ENCODE results near the gene CCL15.

Gene CCL15

DNA sequence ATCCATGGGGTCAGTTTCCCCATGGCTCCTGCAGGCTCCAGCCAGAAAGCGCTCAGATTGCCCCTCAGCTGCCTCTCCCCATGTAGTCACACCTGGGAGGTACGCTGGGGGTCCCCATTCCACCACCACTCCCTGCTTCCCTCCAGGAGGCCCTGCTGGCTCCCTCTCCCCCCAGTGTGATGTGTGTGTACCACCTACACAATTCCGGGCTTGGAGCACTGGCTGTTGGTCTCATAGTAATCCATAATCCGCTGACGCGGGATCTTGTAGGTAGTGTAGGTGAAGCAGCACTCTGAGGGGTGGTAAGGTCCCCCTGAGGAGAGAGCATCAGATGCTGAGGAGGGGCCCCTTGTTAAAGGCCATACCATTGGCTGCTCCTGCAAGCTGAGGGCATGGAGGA is 17.2 kb downstream of the CCL15 start:
- H3K4me1 ChIP-seq (ENCODE audit: insufficient read depth, poor library complexity, severe bottlenecking) = no peaks in the 10 kb centered on the region
- TF ChIP-seq, protein P1, sequence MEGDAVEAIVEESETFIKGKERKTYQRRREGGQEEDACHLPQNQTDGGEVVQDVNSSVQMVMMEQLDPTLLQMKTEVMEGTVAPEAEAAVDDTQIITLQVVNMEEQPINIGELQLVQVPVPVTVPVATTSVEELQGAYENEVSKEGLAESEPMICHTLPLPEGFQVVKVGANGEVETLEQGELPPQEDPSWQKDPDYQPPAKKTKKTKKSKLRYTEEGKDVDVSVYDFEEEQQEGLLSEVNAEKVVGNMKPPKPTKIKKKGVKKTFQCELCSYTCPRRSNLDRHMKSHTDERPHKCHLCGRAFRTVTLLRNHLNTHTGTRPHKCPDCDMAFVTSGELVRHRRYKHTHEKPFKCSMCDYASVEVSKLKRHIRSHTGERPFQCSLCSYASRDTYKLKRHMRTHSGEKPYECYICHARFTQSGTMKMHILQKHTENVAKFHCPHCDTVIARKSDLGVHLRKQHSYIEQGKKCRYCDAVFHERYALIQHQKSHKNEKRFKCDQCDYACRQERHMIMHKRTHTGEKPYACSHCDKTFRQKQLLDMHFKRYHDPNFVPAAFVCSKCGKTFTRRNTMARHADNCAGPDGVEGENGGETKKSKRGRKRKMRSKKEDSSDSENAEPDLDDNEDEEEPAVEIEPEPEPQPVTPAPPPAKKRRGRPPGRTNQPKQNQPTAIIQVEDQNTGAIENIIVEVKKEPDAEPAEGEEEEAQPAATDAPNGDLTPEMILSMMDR (IDR thresholded peaks at IDR 0.05; ENCODE audit: poor library complexity, severe bottlenecking) = no peak

DNA sequence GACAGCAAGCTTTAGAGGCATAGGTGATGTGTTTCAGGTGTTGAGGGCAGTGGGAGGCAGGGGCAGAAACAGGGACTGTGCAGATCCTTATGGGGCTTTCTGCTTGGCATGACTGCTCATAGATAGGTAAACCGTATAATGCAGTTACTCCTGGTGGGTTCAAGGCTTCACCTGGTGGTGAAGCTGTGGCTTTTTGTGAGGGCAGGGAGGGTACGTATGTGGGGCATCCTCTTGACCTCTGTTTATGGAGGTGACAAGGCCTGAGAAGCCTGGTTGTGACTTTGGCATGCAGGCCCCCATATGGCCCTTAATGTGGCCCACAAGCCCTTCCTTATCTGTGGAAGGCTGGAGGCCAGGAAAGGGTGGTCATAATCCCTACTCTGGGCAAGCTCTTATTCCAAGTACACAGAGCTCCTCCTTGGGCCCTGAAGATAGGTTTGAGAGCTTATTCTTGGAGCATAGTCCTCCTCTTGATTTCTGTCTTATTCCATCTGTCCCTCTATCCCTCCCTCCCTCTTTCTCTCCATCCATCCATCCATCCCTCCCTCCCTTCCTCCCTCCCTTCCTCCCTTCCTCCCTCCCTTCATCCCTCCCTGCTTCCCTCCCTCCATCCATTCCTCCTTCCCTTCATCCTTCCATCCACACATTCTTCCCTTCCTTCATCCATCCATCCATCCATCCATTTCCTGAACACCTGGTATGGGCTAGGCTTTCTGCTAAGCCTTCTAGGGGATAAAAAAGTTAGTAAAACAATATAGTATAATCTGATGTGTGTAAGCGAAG is 18.8 kb downstream of the CCL15 start:
- no peak for ATAC-seq (ENCODE audit: low read depth)
- TF ChIP-seq, protein P1 (IDR thresholded peaks at IDR 0.05; ENCODE audit: poor library complexity, severe bottlenecking) = no peak
- Histone ChIP-seq H3K9me3 (ENCODE audit: severe bottlenecking) (no peaks in the 10 kb centered on the region), H3K27ac (ENCODE audit: poor library complexity, severe bottlenecking) (no peak overlapping the region), H3K36me3 (ENCODE audit: low read depth) (no peaks in the 10 kb centered on the region), H3K27me3 (ENCODE audit: insufficient read depth, poor library complexity, severe bottlenecking) (no peaks in the 10 kb centered on the region), H3K4me3 (ENCODE audit: severe bottlenecking) (no peak overlapping the region), H3K4me1 (ENCODE audit: insufficient read depth, poor library complexity, severe bottlenecking) (no peaks in the 10 kb centered on the region)
- DNase-seq (ENCODE audit: low spot score) = no peak

More for the DNA sequence above, 17.2 kb downstream of the CCL15 start:
- ATAC-seq (ENCODE audit: low read depth) (no peak), DNase-seq (ENCODE audit: low spot score) (no peak)
- no peaks in the 10 kb centered on the region for H3K36me3 ChIP-seq (ENCODE audit: low read depth)
- H3K27me3 ChIP-seq (ENCODE audit: insufficient read depth, poor library complexity, severe bottlenecking) = no peaks in the 10 kb centered on the region
- no peak overlapping the region for H3K27ac ChIP-seq (ENCODE audit: poor library complexity, severe bottlenecking)
- no peaks in the 10 kb centered on the region for H3K9me3 ChIP-seq (ENCODE audit: severe bottlenecking)
- H3K4me3 ChIP-seq (ENCODE audit: severe bottlenecking) = no peak overlapping the region

DNA sequence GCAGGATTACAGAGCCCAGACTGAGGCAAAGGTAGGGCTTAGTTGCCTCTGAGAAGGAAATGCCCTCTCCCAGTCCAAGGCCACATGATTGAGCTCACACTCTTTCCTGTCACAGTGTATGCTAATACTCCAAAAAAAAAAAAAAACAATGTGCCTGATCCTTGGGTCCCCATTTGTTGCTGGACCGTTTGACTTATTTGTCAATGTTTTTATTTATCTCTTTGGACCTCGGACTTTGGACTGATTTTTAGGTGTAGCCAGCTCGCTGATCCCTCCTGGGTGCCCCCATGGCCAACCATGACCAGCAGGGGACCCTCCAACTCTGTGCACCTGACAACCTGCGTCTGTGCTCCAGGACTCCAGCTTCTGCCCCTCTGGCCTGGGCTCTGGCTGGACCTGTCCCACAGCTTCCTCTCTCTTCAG is 19.4 kb downstream of the CCL15 start:
- H3K36me3 ChIP-seq (ENCODE audit: low read depth) = no peaks in the 10 kb centered on the region
- TF ChIP-seq, protein P1 (IDR thresholded peaks at IDR 0.05; ENCODE audit: poor library complexity, severe bottlenecking) = no peak
- no peaks in the 10 kb centered on the region for H3K9me3 ChIP-seq (ENCODE audit: severe bottlenecking)
- H3K27ac ChIP-seq (ENCODE audit: poor library complexity, severe bottlenecking) = no peak overlapping the region
- H3K4me1 ChIP-seq (ENCODE audit: insufficient read depth, poor library complexity, severe bottlenecking) = no peaks in the 10 kb centered on the region
- H3K27me3 ChIP-seq (ENCODE audit: insufficient read depth, poor library complexity, severe bottlenecking) = no peaks in the 10 kb centered on the region
- no peak for ATAC-seq (ENCODE audit: low read depth)
- DNase-seq (ENCODE audit: low spot score) = no peak
- no peak overlapping the region for H3K4me3 ChIP-seq (ENCODE audit: severe bottlenecking)

DNA sequence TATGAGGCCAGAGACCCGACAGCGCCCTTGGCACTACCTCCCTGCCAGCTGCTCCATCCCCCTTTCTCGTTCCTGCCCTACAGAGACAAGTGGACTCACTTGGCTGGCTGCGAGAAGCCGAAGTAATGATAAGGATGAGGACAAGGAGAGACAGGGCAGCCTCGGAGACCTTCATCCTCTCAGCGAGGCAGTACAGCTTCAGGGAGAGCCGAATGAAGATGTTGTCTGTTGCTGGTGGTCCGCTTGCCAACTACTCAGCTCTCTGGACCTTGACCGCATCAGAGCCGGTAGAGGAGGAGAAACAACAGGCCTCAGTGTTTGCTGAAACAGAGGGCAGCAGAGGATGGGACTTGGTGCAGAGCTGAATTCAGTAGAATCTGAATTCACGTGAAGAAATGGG is 20.1 kb downstream of the CCL15 start, which contains the start of gene CCL16:
Gene CCL16 (minus strand): TSS at position 252 of the 400 bp plus-strand sequence. CDS start 77 bp downstream, at position 175.
- ATAC-seq (ENCODE audit: low read depth) (no peak), DNase-seq (ENCODE audit: low spot score) (no peak)
- Histone ChIP-seq H3K27me3 (ENCODE audit: insufficient read depth, poor library complexity, severe bottlenecking) (no peaks in the 10 kb centered on the region), H3K36me3 (ENCODE audit: low read depth) (no peaks in the 10 kb centered on the region), H3K27ac (ENCODE audit: poor library complexity, severe bottlenecking) (no peak within 1 kb of the TSS), H3K4me3 (ENCODE audit: severe bottlenecking) (no peak within 1 kb of the TSS), H3K4me1 (ENCODE audit: insufficient read depth, poor library complexity, severe bottlenecking) (no peaks in the 10 kb centered on the region), H3K9me3 (ENCODE audit: severe bottlenecking) (no peaks in the 10 kb centered on the region)
- TF ChIP-seq, protein P1 (IDR thresholded peaks at IDR 0.05; ENCODE audit: poor library complexity, severe bottlenecking) = no peak

DNA sequence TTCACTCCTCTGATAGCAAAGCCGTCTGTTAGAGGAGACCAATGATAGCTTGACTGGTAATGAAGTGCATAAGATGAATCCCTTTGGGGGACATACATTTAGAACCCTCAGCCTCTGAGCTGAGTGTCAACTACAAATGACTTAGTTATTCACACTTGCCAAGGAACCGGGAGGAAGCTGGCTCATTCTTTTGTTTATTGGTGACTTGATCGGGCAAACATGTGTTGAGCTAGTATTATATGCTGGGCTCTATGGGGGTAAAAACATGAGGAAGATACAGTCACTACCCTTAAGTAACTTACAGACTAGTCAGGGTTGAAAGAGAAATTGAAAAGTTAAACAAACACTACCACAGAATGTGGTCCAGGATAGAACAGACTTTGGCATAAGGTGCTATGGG is 23.0 kb downstream of the CCL15 start:
- ATAC-seq (ENCODE audit: low read depth) = no peak

More for the DNA sequence above, 23.0 kb downstream of the CCL15 start:
- TF ChIP-seq, protein P1 (IDR thresholded peaks at IDR 0.05; ENCODE audit: poor library complexity, severe bottlenecking) = no peak
- Histone ChIP-seq H3K4me3 (ENCODE audit: severe bottlenecking) (no peak overlapping the region), H3K4me1 (ENCODE audit: insufficient read depth, poor library complexity, severe bottlenecking) (peaks cover 8% of the 10 kb centered on the region), H3K9me3 (ENCODE audit: severe bottlenecking) (peaks cover 3% of the 10 kb centered on the region), H3K36me3 (ENCODE audit: low read depth) (no peaks in the 10 kb centered on the region), H3K27ac (ENCODE audit: poor library complexity, severe bottlenecking) (no peak overlapping the region), H3K27me3 (ENCODE audit: insufficient read depth, poor library complexity, severe bottlenecking) (no peaks in the 10 kb centered on the region)
- DNase-seq (ENCODE audit: low spot score) = no peak

All from RWPE2 (cell line).